ENCODE measurements around the gene QDPR.

Gene QDPR

DNA sequence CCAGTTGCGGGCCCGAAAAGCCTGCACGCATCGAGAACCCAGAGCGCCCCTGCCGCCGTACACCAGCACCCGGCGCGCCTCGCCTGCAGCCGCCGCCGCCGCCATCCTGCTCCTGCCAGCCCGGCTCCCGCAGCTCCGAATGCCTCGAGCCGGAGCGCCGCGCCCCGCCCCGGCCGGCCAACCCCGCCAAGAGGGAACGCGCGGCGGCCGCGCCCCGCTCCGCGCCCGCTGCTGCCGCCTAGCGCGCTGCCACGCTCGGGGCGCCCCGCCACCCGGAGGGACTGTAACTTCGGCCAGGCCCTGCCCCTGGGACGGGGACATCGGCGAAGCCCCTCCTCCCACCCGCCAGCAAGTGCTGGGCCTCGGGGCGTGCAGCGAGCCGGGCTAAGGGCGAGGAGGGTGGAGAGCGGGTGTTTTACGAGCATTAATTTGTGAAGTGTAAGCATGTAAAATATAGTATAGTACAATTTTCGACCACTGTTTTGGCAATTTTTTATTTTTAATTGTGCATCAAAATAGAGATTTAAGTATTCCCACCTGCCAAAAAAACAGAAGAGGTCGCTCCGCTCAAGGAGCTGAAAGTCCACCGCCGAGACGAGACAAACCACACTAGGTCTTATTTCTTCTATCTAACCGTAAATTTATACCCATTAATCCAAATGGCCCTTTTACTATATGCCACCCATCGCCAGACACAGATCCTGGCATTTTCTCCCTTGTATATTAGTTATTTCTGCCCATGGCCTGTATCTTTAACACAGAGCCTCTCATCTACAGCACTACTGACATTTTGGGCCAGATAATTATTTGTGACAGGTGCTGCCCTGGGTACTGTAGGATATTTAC is at the start of gene QDPR:
TSS of gene QDPR (minus strand) at position 141 of the 846 bp plus-strand sequence. CDS start at position 105, 36 bp downstream.
- TF ChIP-seq, protein P1, sequence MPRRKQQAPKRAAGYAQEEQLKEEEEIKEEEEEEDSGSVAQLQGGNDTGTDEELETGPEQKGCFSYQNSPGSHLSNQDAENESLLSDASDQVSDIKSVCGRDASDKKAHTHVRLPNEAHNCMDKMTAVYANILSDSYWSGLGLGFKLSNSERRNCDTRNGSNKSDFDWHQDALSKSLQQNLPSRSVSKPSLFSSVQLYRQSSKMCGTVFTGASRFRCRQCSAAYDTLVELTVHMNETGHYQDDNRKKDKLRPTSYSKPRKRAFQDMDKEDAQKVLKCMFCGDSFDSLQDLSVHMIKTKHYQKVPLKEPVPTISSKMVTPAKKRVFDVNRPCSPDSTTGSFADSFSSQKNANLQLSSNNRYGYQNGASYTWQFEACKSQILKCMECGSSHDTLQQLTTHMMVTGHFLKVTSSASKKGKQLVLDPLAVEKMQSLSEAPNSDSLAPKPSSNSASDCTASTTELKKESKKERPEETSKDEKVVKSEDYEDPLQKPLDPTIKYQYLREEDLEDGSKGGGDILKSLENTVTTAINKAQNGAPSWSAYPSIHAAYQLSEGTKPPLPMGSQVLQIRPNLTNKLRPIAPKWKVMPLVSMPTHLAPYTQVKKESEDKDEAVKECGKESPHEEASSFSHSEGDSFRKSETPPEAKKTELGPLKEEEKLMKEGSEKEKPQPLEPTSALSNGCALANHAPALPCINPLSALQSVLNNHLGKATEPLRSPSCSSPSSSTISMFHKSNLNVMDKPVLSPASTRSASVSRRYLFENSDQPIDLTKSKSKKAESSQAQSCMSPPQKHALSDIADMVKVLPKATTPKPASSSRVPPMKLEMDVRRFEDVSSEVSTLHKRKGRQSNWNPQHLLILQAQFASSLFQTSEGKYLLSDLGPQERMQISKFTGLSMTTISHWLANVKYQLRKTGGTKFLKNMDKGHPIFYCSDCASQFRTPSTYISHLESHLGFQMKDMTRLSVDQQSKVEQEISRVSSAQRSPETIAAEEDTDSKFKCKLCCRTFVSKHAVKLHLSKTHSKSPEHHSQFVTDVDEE (CRISPR knock-in tag; IDR thresholded peaks at IDR 0.05): no peak
- TF ChIP-seq TOX (CRISPR knock-in tag; IDR thresholded peaks at IDR 0.05; ENCODE audit: borderline replicate concordance): no peak
- TF ChIP-seq POU6F1 (CRISPR knock-in tag; IDR thresholded peaks at IDR 0.05; ENCODE audit: borderline replicate concordance, low read depth): no peak
- TF ChIP-seq GLIS3 (CRISPR knock-in tag; IDR thresholded peaks at IDR 0.05): no peak
- no peak for TF ChIP-seq ZC3H10 (CRISPR knock-in tag; IDR thresholded peaks at IDR 0.05)
- no peak for TF ChIP-seq ZFP30 (CRISPR knock-in tag; IDR thresholded peaks at IDR 0.05)
- peak; percentile 89 for ATAC-seq

DNA sequence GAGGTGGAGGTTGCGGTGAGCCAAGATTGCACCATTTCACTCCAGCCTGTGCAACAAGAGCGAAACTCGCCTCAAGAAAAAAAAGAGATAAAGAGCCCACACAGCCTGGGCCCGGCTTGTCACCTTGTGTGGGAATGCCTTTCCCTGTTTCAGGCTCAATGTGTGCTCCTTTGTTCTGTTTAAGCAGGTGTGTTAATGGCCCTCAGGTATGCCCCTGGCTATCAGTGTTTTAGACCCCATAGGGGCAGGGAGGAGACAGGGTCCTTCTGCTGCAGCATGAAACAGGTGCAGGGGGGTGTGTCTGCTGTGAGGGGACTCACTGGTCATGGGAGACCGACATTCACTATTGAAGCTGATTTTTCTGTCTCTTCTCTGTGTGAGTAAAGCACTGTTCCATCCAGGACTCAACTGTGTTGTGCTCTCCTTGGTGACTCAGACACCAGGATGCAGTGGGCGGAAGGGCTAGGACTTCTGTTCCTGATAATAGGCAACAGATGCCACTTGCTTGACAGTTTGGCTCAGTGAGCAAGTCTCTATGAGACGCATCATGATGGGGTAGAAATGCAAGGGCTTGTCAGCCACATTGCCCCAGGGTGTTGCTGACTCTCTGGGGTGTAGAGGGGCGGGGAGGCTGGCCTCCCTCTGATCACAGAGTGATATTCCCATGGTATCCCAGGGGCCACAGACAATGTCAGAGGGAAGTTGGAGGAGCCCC is 49.5 kb upstream of the QDPR start:
- TF ChIP-seq BACH2 (CRISPR knock-in tag; IDR thresholded peaks at IDR 0.05; ENCODE audit: borderline replicate concordance) (no peak), TCF4 (CRISPR knock-in tag; IDR thresholded peaks at IDR 0.05; ENCODE audit: borderline replicate concordance) (peak; percentile 62; the same call in 1 of the 2 replicates)
- ATAC-seq: peak; percentile 97

GRCh38 chr4:17560065-17560673 is 48.3 kb upstream of the QDPR start:
- no peak for ATAC-seq
- TF ChIP-seq RARB (CRISPR knock-in tag; IDR thresholded peaks at IDR 0.05): no peak
- TF ChIP-seq SNAI2 (CRISPR knock-in tag; IDR thresholded peaks at IDR 0.05): no peak
- no peak for TF ChIP-seq CREB5 (CRISPR knock-in tag; IDR thresholded peaks at IDR 0.05; ENCODE audit: low read depth)
- TF ChIP-seq ZFP3 (CRISPR knock-in tag; IDR thresholded peaks at IDR 0.05): no peak
- no peak for TF ChIP-seq BACH2 (CRISPR knock-in tag; IDR thresholded peaks at IDR 0.05; ENCODE audit: borderline replicate concordance)
- TF ChIP-seq ZNF8 (CRISPR knock-in tag; IDR thresholded peaks at IDR 0.05): no peak
- no peak for TF ChIP-seq ZNF565 (CRISPR knock-in tag; conservative IDR thresholded peaks at IDR 0.05; ENCODE audit: low read depth)
- no peak for TF ChIP-seq ARNTL (CRISPR knock-in tag; IDR thresholded peaks at IDR 0.05; ENCODE audit: borderline replicate concordance, low read depth)
- no peak for TF ChIP-seq ZC3H10 (CRISPR knock-in tag; IDR thresholded peaks at IDR 0.05)
- TF ChIP-seq PPARA (CRISPR knock-in tag; IDR thresholded peaks at IDR 0.05; ENCODE audit: borderline replicate concordance): no peak
- TF ChIP-seq TOX (CRISPR knock-in tag; IDR thresholded peaks at IDR 0.05; ENCODE audit: borderline replicate concordance): no peak
- no peak for TF ChIP-seq ESRRG (CRISPR knock-in tag; IDR thresholded peaks at IDR 0.05)
- no peak for TF ChIP-seq OSR1 (CRISPR knock-in tag; IDR thresholded peaks at IDR 0.05)
- TF ChIP-seq, protein P1 (CRISPR knock-in tag; IDR thresholded peaks at IDR 0.05): no peak
- no peak for TF ChIP-seq GLIS3 (CRISPR knock-in tag; IDR thresholded peaks at IDR 0.05)
- TF ChIP-seq ZNF70 (CRISPR knock-in tag; IDR thresholded peaks at IDR 0.05): no peak
- TF ChIP-seq CSDC2 (CRISPR knock-in tag; IDR thresholded peaks at IDR 0.05): no peak
- TF ChIP-seq TCF4 (CRISPR knock-in tag; IDR thresholded peaks at IDR 0.05; ENCODE audit: borderline replicate concordance): no peak
